Heart left ventricle (tissue), 16 donors: Measurements from ENCODE around the gene UNC13C. TPM values are rescaled to one million over a fixed set of nuclear protein-coding genes. Genes with fewer than 3 reads are reported as not detected.

ENCODE experiments used
- ATAC-seq, 4 donors: fragments of 200-7000 bp; cut with Tn5 transposase; one replicate each; pipeline ENCODE4 v1.9.1; 2020 to 2022; ENCODE audit warnings: moderate library complexity in 4 of 4, mild to moderate bottlenecking in 3 of 4, moderate number of reproducible peaks in 1 of 4
- DNase-seq, 5 donors: peaks; one replicate each; pipeline ENCODE4 v3.0.0-alpha.2; 2020
- H3K27ac ChIP-seq, 12 donors: fragments of 200-600 bp; sonication (generic) in 4 of 12; one replicate each; pipeline versions ENCODE4 v1.5.0 to v1.8.0; 2016 to 2022; ENCODE audit warnings: mild to moderate bottlenecking in 2 of 12
- H3K27me3 ChIP-seq, 9 donors: fragments of 200-600 bp; sonication (generic) in 2 of 9; one replicate each; pipeline versions ENCODE4 v1.5.1 to v1.8.0; 2016 to 2022; ENCODE audit warnings: mild to moderate bottlenecking in 3 of 9
- H3K36me3 ChIP-seq, 9 donors: fragments of 200-600 bp; sonication (generic) in 2 of 9; one replicate each; pipeline versions ENCODE4 v1.5.0 to v1.8.0; 2018 to 2022; ENCODE audit warnings: mild to moderate bottlenecking in 2 of 9
- H3K4me1 ChIP-seq, 12 donors: fragments of 200-600 bp; sonication (generic) in 4 of 12; one replicate each; pipeline versions ENCODE4 v1.5.0 to v1.8.0; 2016 to 2022; ENCODE audit warnings: mild to moderate bottlenecking in 3 of 12
- H3K4me3 ChIP-seq, 12 donors: fragments of 200-600 bp; sonication (generic) in 4 of 12; one replicate each; pipeline versions ENCODE4 v1.5.0 to v1.8.0; 2017 to 2022; ENCODE audit warnings: mild to moderate bottlenecking in 9 of 12, moderate library complexity in 4 of 12
- H3K9me3 ChIP-seq, 12 donors: fragments of 200-600 bp; sonication (generic) in 4 of 12; one replicate each; pipeline versions ENCODE4 v1.5.0 to v1.8.0; 2016 to 2022; ENCODE audit warnings: mild to moderate bottlenecking in 1 of 12
- POLR2A ChIP-seq, 2 donors: fragments of 450-650 bp; IDR thresholded peaks; one replicate each; pipeline ENCODE4 v1.6.1; 2017; ENCODE audit warnings: antibody characterized with exemption in 2 of 2, mild to moderate bottlenecking in 2 of 2, moderate library complexity in 2 of 2
- WGBS, 4 donors: extraction: QIAGEN DNeasy Blood & Tissue Kit in 2 of 4; methylation state at CpG; one replicate each; pipeline versions ENCODE4 v1.1.5 to v1.1.7; 2013 to 2018; 5-methylcytosine and 5-hydroxymethylcytosine counted together
- intact Hi-C, 10 donors: fragments of 100-400 bp; cut with DNase I; formaldehyde crosslinking; loops; one replicate each; pipeline versions ENCODE4 v1.11.1 to v1.14.2; 2022
- polyA plus RNA-seq, 2 donors: library from polyadenylated mRNA; stranded (reverse); fragments of 200-250 nt; gene quantifications; one replicate each; pipeline ENCODE4 v1.2.3, GENCODE V29; 2013
- total RNA-seq, 9 donors: library from RNA; depleted of rRNA in 2 of 9; stranded (reverse); fragments of >200 nt in 2 of 9; fragmentation: NEBNext Ultra II Directional in 3 of 9; extraction: Animal tissue kit (Norgen Biotek cat#: 25700) in 3 of 9; gene quantifications; one replicate each; pipeline versions ENCODE4 v1.1.0 to v1.2.4, GENCODE V29; 2016 to 2023
- TF ChIP-seq, protein P1 (sequence below), 12 donors: fragments of 200-600 bp; sonication (generic) in 4 of 12; IDR thresholded peaks; one replicate each; pipeline versions ENCODE4 v1.5.0 to v1.8.0; 2018 to 2022; ENCODE audit warnings: antibody characterized with exemption in 12 of 12, mild to moderate bottlenecking in 5 of 12
- donor health status: ischemic (EF 13 %, LVEDD 7.1; RV severe dilation, severe dysfunction).
- donor health status: healthy with polysubstance abuse.
- donor health status: DM: no; HTN: yes; CAD: no.
- donor health status: DM: no; HTN: no; CAD: no.
- donor health status: ischemic (EF 25% LVEDD 6.9; RV normal size, moderate dysfunction).
- donor health status: ischemic (EF 25% LVEDD 5.7; RV mildly dilated, moderate dysfunction).
- donor health status: healthy.
- donor health status: DM: yes; HTN: yes; CAD: no.
- donor health status: ischemic (EF 35%, LVEDD 5.7; RV mildly dilated, moderate dysfunction).
- donor health status: nonischemic (EF 11% LVEDD 7.7; RV severe dilation, severe dysfunction).
- donor health status: DM: yes; HTN: yes; CAD: no.
- donor health status: PGD.
- donor health status: ischemic (EF 29% LVEDD 5.4; RV normal size, mild dysfunction).
- donor health status: nonischemic (EF 23%, LVEDD 6.1; RV moderate dilation, normal function).

The UNC13C gene
- total and polyA plus RNA-seq, 11 donors, result 0.07 to 0.71 (median 0.39) TPM; not detected in 5

GRCh38 chr15:54256190-54256589, 277.9 kb downstream of the UNC13C start:
- Histone ChIP-seq H3K9me3 (no peaks in the 10 kb centered on the region), H3K4me3 (no peak overlapping the region), H3K4me1 (no peaks in the 10 kb centered on the region), H3K27me3 (no peaks in the 10 kb centered on the region), H3K36me3 (no peaks in the 10 kb centered on the region), H3K27ac (no peak overlapping the region)
- intact Hi-C loops, result no loop called here
- DNase-seq (no peak), ATAC-seq (no peak)
- 71 to 94% (median 86%) methylated on average over 6 of the region's 6 CpGs for WGBS, 4 donors
- no peak for TF ChIP-seq POLR2A (IDR thresholded peaks at IDR 0.05)

DNA sequence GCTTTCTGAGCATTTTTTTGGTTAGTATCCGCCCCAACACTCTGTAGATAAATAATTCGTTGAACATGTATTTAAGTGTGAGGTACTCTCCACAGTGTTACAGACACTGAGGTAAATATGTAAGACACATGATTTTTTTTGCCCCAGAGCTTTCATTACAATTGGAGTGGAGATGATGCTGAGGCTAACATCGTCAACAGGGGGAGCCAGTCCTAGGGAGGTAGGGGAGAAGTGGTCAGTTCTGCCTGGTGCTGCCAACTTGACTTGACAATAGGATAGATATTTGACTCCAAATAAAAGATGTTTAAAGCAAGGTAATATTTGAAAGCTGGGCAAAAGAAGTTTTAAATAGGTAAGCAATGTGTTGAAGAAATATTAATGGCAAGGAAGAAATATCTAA, 295.7 kb downstream of the UNC13C start:
- no peak for TF ChIP-seq POLR2A (IDR thresholded peaks at IDR 0.05)
- TF ChIP-seq, protein P1, sequence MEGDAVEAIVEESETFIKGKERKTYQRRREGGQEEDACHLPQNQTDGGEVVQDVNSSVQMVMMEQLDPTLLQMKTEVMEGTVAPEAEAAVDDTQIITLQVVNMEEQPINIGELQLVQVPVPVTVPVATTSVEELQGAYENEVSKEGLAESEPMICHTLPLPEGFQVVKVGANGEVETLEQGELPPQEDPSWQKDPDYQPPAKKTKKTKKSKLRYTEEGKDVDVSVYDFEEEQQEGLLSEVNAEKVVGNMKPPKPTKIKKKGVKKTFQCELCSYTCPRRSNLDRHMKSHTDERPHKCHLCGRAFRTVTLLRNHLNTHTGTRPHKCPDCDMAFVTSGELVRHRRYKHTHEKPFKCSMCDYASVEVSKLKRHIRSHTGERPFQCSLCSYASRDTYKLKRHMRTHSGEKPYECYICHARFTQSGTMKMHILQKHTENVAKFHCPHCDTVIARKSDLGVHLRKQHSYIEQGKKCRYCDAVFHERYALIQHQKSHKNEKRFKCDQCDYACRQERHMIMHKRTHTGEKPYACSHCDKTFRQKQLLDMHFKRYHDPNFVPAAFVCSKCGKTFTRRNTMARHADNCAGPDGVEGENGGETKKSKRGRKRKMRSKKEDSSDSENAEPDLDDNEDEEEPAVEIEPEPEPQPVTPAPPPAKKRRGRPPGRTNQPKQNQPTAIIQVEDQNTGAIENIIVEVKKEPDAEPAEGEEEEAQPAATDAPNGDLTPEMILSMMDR (IDR thresholded peaks at IDR 0.05), result no peak
- H3K36me3 ChIP-seq, result no peaks in the 10 kb centered on the region
- H3K27ac ChIP-seq, result no peak overlapping the region
- no peaks in the 10 kb centered on the region for H3K4me1 ChIP-seq
- no peak overlapping the region for H3K4me3 ChIP-seq
- DNase-seq (no peak), ATAC-seq (no peak)
- intact Hi-C loops, result no loop called here
- 26 to 35% (median 29%) methylated on average over 3 of the region's 3 CpGs for WGBS, 4 donors
- H3K9me3 ChIP-seq, result no peaks in the 10 kb centered on the region
- H3K27me3 ChIP-seq, result no peaks in the 10 kb centered on the region

GRCh38 chr15:54277834-54278233, 299.6 kb downstream of the UNC13C start:
- H3K36me3 ChIP-seq, result no peaks in the 10 kb centered on the region
- H3K9me3 ChIP-seq, result no peaks in the 10 kb centered on the region
- WGBS, 4 donors, result 45 to 54% (median 51%) methylated on average over 4 of the region's 4 CpGs
- no peaks in the 10 kb centered on the region for H3K27me3 ChIP-seq
- H3K4me3 ChIP-seq, result no peak overlapping the region
- DNase-seq (no peak), ATAC-seq (no peak)
- no peaks in the 10 kb centered on the region for H3K4me1 ChIP-seq
- H3K27ac ChIP-seq, result no peak overlapping the region
- TF ChIP-seq POLR2A (IDR thresholded peaks at IDR 0.05), result no peak
- TF ChIP-seq, protein P1 (IDR thresholded peaks at IDR 0.05), result no peak
- intact Hi-C loops, result no loop called here

DNA sequence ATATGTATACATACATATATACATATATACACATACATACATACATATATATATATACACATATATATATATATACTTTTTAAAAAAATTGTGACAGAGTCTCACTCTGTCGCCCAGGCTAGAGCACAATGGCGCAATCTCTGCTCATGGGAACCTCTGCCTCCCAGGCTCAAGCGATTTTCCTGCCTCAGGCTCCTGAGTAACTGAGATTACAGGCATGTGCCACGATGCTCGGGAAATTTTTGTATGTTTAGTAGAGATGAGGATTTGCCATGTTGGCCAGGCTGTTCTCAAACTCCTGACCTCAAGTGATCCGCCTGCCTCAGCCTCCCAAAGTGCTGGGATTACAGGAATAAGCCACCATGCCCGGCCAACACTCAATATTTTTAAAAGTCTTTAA, 302.5 kb downstream of the UNC13C start:
- no peak for ATAC-seq
- TF ChIP-seq POLR2A (IDR thresholded peaks at IDR 0.05), result no peak
- TF ChIP-seq, protein P1 (IDR thresholded peaks at IDR 0.05), result no peak
- H3K27ac ChIP-seq, result no peak overlapping the region
- no peaks in the 10 kb centered on the region for H3K27me3 ChIP-seq
- H3K36me3 ChIP-seq, result no peaks in the 10 kb centered on the region
- no peak overlapping the region for H3K4me3 ChIP-seq
- intact Hi-C loops, result no loop called here
- no peak for DNase-seq
- 90 to 93% (median 92%) methylated on average over 7 of the region's 7 CpGs for WGBS, 4 donors
- no peaks in the 10 kb centered on the region for H3K4me1 ChIP-seq
- H3K9me3 ChIP-seq, result no peaks in the 10 kb centered on the region

DNA sequence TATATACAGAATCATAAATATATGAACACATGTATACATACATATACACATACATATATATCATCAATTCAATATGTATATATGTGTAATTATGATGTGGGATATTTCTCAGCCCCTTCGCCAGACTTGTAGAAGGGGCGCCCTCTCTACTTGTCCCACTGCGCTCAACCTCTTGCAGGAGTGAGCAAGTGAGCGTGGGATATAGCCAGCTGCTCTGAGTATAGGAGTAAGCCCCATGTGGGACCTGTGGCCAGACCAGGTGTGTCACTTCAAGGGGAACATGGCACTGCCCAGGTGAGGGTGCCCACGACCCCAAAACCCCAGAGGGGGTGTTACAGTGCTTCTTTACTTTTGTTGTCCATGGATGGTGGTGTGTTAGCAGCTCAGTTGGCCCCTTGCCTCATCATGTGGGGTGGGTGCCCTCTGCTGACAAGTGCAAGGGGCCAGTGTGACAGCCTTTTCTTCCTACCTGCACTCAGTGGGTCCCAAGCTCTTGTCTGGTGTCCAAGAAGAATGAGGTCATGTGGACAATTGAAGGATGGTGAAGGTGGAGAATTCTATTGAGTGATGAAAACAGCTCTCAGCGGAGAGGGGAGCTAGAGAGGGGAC, 304.1 kb downstream of the UNC13C start:
- Histone ChIP-seq H3K36me3 (no peaks in the 10 kb centered on the region), H3K9me3 (no peaks in the 10 kb centered on the region), H3K27ac (no peak overlapping the region), H3K27me3 (no peaks in the 10 kb centered on the region), H3K4me1 (no peaks in the 10 kb centered on the region), H3K4me3 (no peak overlapping the region)
- intact Hi-C loops, result no loop called here
- WGBS, 4 donors, result 85 to 89% (median 86%) methylated on average over 5 to 6 of the region's 6 CpGs
- no peak for ATAC-seq
- DNase-seq, result no peak
- TF ChIP-seq, protein P1 (IDR thresholded peaks at IDR 0.05), result no peak
- no peak for TF ChIP-seq POLR2A (IDR thresholded peaks at IDR 0.05)
